Keratinocyte (primary cell): ENCODE data around the gene PCBD1. TPM values are rescaled to one million over a fixed set of nuclear protein-coding genes. Genes with fewer than 3 reads are reported as not detected.

Experiments used
- DNase-seq: peaks from one replicate; pipeline ENCODE4 v3.0.0-alpha.2; 2011; ENCODE audit warnings: low read depth, missing footprints, low spot score
- FAIRE-seq: peaks from 2 replicates; lab custom pipeline; 2011; peaks lifted over from hg19 to GRCh38; lab: Jason Lieb, UNC
- H2AFZ ChIP-seq: 2 replicates; pipeline ENCODE4 v1.6.0; 2012; ENCODE audit warnings: low read length, control low read depth, inconsistent platforms; ENCODE audit not compliant: control insufficient read depth
- H3K27ac ChIP-seq: 2 replicates; pipeline ENCODE4 v1.5.1; 2011; ENCODE audit warnings: low read length; ENCODE audit not compliant: control insufficient read depth, insufficient read depth
- H3K27me3 ChIP-seq: 3 replicates; pipeline ENCODE4 v1.6.0; 2011; ENCODE audit warnings: low read length; ENCODE audit not compliant: control insufficient read depth, insufficient read depth; ENCODE audit errors: extremely low read depth
- H3K36me3 ChIP-seq, 2 experiments: 2 replicates in 1 of 2; 3 replicates in 1 of 2; pipeline ENCODE4 v1.5.1; 2011; ENCODE audit warnings: low read length in 2 of 2, mild to moderate bottlenecking in 1 of 2; ENCODE audit not compliant: control insufficient read depth in 2 of 2, insufficient read depth in 2 of 2; ENCODE audit errors: extremely low read depth in 1 of 2
- H3K4me1 ChIP-seq: 3 replicates; pipeline ENCODE4 v1.5.1; 2011; ENCODE audit warnings: low read length; ENCODE audit not compliant: control insufficient read depth, insufficient read depth; ENCODE audit errors: extremely low read depth
- H3K4me2 ChIP-seq: 3 replicates; pipeline ENCODE4 v1.6.0; 2011; ENCODE audit warnings: low read depth, low read length; ENCODE audit not compliant: control insufficient read depth, insufficient read depth; ENCODE audit errors: extremely low read depth
- H3K4me3 ChIP-seq, 3 experiments: fragments of 200-600 bp in 1 of 3; sonication (generic) in 1 of 3; 2 replicates in 2 of 3; 3 replicates in 1 of 3; pipeline ENCODE4 v1.5.1; 2011 to 2016; ENCODE audit warnings: low read length in 3 of 3, mild to moderate bottlenecking in 3 of 3, control low read depth in 2 of 3, inconsistent platforms in 1 of 3, low read depth in 1 of 3, mixed read lengths in 1 of 3, mixed run types in 1 of 3, moderate library complexity in 1 of 3; ENCODE audit not compliant: control insufficient read depth in 2 of 3, insufficient read depth in 2 of 3; ENCODE audit errors: extremely low read depth in 1 of 3
- H3K79me2 ChIP-seq: 2 replicates; pipeline ENCODE4 v1.6.0; 2012; ENCODE audit warnings: low read length; ENCODE audit not compliant: control insufficient read depth, insufficient read depth
- H3K9ac ChIP-seq: 3 replicates; pipeline ENCODE4 v1.6.0; 2011; ENCODE audit warnings: low read length; ENCODE audit not compliant: control insufficient read depth, insufficient read depth; ENCODE audit errors: extremely low read depth
- H3K9me1 ChIP-seq: 3 replicates; pipeline ENCODE4 v1.6.0; 2011; ENCODE audit warnings: low read length; ENCODE audit not compliant: control insufficient read depth, insufficient read depth; ENCODE audit errors: extremely low read depth
- H3K9me3 ChIP-seq: 2 replicates; pipeline ENCODE4 v1.5.1; 2012; ENCODE audit warnings: low read depth, low read length; ENCODE audit not compliant: control insufficient read depth
- H4K20me1 ChIP-seq: 3 replicates; pipeline ENCODE4 v1.6.0; 2011; ENCODE audit warnings: low read length; ENCODE audit not compliant: control insufficient read depth, insufficient read depth; ENCODE audit errors: extremely low read depth
- CTCF ChIP-seq, 3 experiments: IDR thresholded peaks in 1 of 3; conservative IDR thresholded peaks in 1 of 3; optimal IDR thresholded peaks in 1 of 3; 2 replicates in 2 of 3; 3 replicates in 1 of 3; pipeline versions ENCODE3 to v1.5.1; 2011; ENCODE audit warnings: low read length in 3 of 3, mild to moderate bottlenecking in 3 of 3, moderate library complexity in 2 of 3, control low read depth in 1 of 3, inconsistent platforms in 1 of 3; ENCODE audit not compliant: insufficient read depth in 2 of 3; ENCODE audit errors: extremely low read depth in 1 of 3
- EZH2 ChIP-seq: IDR thresholded peaks from one replicate; pipeline ENCODE4 v1.6.1; 2012; ENCODE audit warnings: inconsistent platforms, mild to moderate bottlenecking, low read length, moderate library complexity
- dilution Hi-C: fragments of 300-500 bp; cut with MboI; formaldehyde crosslinking; loops from one replicate; pipeline ENCODE4 v1.7.0; 2020; ENCODE audit warnings: low sequenced_read_pairs; ENCODE audit not compliant: extremely low pct_ligation_motif_present
- polyA plus RNA-seq, 5 experiments: library from polyadenylated mRNA; depleted of rRNA in 3 of 5; stranded (reverse) in 3 of 5; stranded (forward) in 1 of 5; unstranded in 1 of 5; fragments of >200 nt; gene quantifications; 1 replicate in 1 of 5; 2 replicates in 3 of 5; 3 replicates in 1 of 5; pipeline versions ENCODE4 v1.2.1 to v1.2.3, GENCODE V29; 2011 to 2012; ENCODE audit warnings: missing spikeins in 2 of 5, low read depth in 1 of 5, low replicate concordance in 1 of 5

Gene PCBD1
- polyA plus RNA-seq, 1 donor (not counting 4 experiments of a cell fraction or from before 2014, with no cell fraction given) = 41.5 TPM

DNA sequence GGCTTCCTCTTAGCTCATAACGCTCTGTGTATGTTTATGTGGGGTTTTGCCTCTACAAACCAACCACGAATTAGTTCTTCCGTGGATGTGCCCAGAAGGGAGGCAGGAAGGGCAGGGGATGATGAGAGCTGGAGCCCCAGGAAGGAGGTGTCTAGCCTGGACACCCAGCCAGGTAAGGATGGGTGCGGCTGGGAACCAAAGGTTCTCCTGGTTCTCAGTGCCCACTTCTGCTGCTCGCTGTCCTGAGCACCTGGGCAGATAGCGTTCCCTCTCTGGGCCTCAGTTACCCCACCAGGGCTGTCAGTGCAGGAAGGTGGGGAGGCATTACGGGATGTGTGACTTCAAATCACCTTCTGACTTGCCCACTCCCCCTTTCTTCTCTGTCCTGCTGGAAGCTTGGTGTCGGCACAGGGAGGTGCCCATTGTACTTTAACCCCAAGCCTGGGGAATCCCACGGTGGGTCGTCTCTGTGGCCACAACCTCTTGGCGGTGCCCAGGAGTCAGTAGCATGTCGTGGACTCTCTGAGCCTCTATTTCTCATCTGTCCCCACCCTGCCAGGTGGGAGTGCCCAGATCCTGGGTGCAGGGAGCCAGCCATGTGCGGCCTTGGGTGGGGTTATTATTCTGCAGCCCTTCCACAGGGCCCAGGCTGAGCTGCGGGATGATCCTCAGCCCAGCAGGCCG is 18.7 kb upstream of the PCBD1 start:
- peaks cover 4% of the 10 kb centered on the region for H3K27me3 ChIP-seq
- H2AFZ ChIP-seq = no peak overlapping the region
- no peak for DNase-seq
- no peak for TF ChIP-seq EZH2
- TF ChIP-seq CTCF (optimal IDR thresholded peaks at IDR 0.05 in 1 of 3, IDR thresholded peaks at IDR 0.05 in 1 of 3, conservative IDR thresholded peaks at IDR 0.05 in 1 of 3; ENCODE audit: extremely low read depth in 1 of 3, insufficient read depth in 2 of 3, low read length in 3 of 3) = no peak
- H3K27ac ChIP-seq = no peak overlapping the region
- H3K9ac ChIP-seq = no peak overlapping the region
- H3K79me2 ChIP-seq = no peaks in the 10 kb centered on the region
- no peak overlapping the region for H3K4me3 ChIP-seq
- H3K4me1 ChIP-seq = no peaks in the 10 kb centered on the region
- no peak for FAIRE-seq
- no peaks in the 10 kb centered on the region for H3K9me3 ChIP-seq
- dilution Hi-C loops = no loop called here
- H3K4me2 ChIP-seq = no peak overlapping the region
- H3K36me3 ChIP-seq = no peaks in the 10 kb centered on the region
- H3K9me1 ChIP-seq = no peaks in the 10 kb centered on the region
- H4K20me1 ChIP-seq = no peaks in the 10 kb centered on the region

DNA sequence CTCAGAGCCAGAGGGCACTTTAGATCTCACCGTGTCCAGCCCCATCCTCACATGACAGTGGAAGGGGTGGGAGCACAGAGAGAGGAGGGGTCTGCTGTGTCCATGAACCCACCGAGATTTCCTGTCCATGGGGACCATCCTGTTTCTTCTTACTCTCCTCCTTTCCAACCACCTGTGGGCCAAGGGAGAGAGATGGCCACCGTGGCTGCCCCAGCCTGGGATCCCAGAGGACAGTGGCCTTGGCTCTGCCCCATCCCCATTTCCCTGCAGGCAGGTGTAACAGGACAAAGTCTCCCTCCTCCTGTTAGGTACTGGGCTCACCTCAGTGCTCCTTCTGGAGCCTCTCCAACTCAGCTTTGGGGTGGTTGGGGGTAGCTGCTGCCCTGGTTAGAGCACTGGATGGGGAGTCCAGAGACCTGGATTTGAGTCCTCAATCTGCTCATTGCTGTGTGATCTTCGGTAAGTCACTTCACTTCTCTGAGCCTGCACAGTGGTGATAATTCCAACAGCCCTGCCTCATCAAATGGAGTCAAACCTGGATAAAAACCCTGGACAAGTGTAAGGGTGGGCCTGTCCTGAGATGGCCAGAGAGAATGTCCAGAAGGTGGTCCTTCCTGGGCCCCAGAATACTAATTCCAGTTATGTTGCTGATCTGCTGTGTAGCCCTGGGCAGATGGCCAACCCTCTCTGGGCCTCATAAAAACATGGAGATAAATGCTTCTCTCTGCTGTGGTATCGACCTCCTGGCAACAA is 17.8 kb upstream of the PCBD1 start:
- H2AFZ ChIP-seq = no peak overlapping the region
- no peak for FAIRE-seq
- H3K4me1 ChIP-seq = no peaks in the 10 kb centered on the region
- peaks cover 4% of the 10 kb centered on the region for H3K27me3 ChIP-seq
- H3K4me3 ChIP-seq = no peak overlapping the region
- no peak overlapping the region for H3K9ac ChIP-seq
- H3K9me1 ChIP-seq = no peaks in the 10 kb centered on the region
- H3K79me2 ChIP-seq = no peaks in the 10 kb centered on the region
- TF ChIP-seq EZH2 (no peak), CTCF (optimal IDR thresholded peaks at IDR 0.05 in 1 of 3, IDR thresholded peaks at IDR 0.05 in 1 of 3, conservative IDR thresholded peaks at IDR 0.05 in 1 of 3; ENCODE audit: extremely low read depth in 1 of 3, insufficient read depth in 2 of 3, low read length in 3 of 3) (no peak)
- no peaks in the 10 kb centered on the region for H3K36me3 ChIP-seq
- no peak for DNase-seq
- H3K4me2 ChIP-seq = no peak overlapping the region
- no peaks in the 10 kb centered on the region for H4K20me1 ChIP-seq
- H3K27ac ChIP-seq = no peak overlapping the region
- no peaks in the 10 kb centered on the region for H3K9me3 ChIP-seq
- dilution Hi-C loops = no loop called here
